Keratinocyte (primary cell): Measurements from ENCODE around the gene GLP2R.
A peak's percentile ranks its signal among the peaks of the same experiment; 100 is the strongest.

ENCODE experiments used
- EZH2 ChIP-seq: IDR thresholded peaks from one replicate; pipeline ENCODE4 v1.6.1; 2012; ENCODE audit warnings: inconsistent platforms, mild to moderate bottlenecking, low read length, moderate library complexity
- TF ChIP-seq, protein P1 (sequence below), 3 experiments: IDR thresholded peaks in 1 of 3; conservative IDR thresholded peaks in 1 of 3; optimal IDR thresholded peaks in 1 of 3; 2 replicates in 2 of 3; 3 replicates in 1 of 3; pipeline versions ENCODE3 to v1.5.1; 2011; ENCODE audit warnings: low read length in 3 of 3, mild to moderate bottlenecking in 3 of 3, moderate library complexity in 2 of 3, control low read depth in 1 of 3, inconsistent platforms in 1 of 3; ENCODE audit not compliant: insufficient read depth in 2 of 3; ENCODE audit errors: extremely low read depth in 1 of 3

DNA sequence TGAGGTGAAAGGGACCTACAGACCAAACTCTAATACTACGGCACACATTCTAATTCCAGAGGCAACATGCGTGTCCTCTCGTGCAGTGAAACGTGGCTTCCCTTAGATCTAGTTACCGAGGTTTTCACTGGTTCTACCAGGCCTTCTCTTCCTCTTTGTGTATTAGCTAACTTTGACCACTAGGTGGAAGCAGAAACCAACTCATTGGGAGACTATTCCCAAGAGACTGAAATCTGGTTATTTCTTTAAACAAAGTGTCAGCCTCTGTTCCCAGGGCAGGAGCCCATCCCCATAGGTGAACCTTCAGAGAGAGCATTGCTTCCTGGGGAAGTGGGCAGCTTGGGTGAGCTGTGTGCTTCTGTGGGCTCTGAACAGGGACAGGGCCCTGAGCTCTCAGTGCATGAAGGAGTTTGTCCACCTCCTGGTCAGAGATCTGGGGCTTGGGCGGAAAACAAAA is 99.0 kb downstream of the GLP2R start:
- TF ChIP-seq, protein P1, sequence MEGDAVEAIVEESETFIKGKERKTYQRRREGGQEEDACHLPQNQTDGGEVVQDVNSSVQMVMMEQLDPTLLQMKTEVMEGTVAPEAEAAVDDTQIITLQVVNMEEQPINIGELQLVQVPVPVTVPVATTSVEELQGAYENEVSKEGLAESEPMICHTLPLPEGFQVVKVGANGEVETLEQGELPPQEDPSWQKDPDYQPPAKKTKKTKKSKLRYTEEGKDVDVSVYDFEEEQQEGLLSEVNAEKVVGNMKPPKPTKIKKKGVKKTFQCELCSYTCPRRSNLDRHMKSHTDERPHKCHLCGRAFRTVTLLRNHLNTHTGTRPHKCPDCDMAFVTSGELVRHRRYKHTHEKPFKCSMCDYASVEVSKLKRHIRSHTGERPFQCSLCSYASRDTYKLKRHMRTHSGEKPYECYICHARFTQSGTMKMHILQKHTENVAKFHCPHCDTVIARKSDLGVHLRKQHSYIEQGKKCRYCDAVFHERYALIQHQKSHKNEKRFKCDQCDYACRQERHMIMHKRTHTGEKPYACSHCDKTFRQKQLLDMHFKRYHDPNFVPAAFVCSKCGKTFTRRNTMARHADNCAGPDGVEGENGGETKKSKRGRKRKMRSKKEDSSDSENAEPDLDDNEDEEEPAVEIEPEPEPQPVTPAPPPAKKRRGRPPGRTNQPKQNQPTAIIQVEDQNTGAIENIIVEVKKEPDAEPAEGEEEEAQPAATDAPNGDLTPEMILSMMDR (optimal IDR thresholded peaks at IDR 0.05 in 1 of 3, IDR thresholded peaks at IDR 0.05 in 1 of 3, conservative IDR thresholded peaks at IDR 0.05 in 1 of 3; ENCODE audit: extremely low read depth in 1 of 3, insufficient read depth in 2 of 3, low read length in 3 of 3): peak; percentile 43 to 85 (median 70)
- no peak for TF ChIP-seq EZH2
